GM23248 (cell line): ENCODE data around the gene TAS2R5. TPM values are rescaled to one million over a fixed set of nuclear protein-coding genes. Genes with fewer than 3 reads are reported as not detected.
"Not testable (repeated sequence)": the region's sequence is repeated elsewhere in the genome, so short reads cannot be mapped to it uniquely, and the experiment has no call there.

Source experiments
- DNase-seq: peaks from one replicate; pipeline ENCODE4 v3.0.0-alpha.2; 2015
- H2AFZ ChIP-seq: fragments of 200-600 bp; sonication (generic); 2 replicates; pipeline ENCODE4 v1.6.1; 2016; ENCODE audit warnings: antibody characterized with exemption
- H3F3A ChIP-seq: fragments of 200-600 bp; sonication (generic); 2 replicates; pipeline ENCODE4 v1.6.1; 2016; ENCODE audit warnings: mild to moderate bottlenecking, antibody characterized with exemption, mixed run types; ENCODE audit not compliant: insufficient read depth
- H3K27ac ChIP-seq: fragments of 200-600 bp; sonication (generic); 2 replicates; pipeline ENCODE4 v1.5.1; 2016; ENCODE audit warnings: mild to moderate bottlenecking
- H3K27me3 ChIP-seq: fragments of 200-600 bp; sonication (generic); replicated peaks from 2 replicates; pipeline ENCODE4 v1.6.1; 2016; ENCODE audit warnings: mild to moderate bottlenecking; ENCODE audit not compliant: insufficient read depth
- H3K36me3 ChIP-seq: fragments of 200-600 bp; sonication (generic); 2 replicates; pipeline ENCODE4 v1.6.1; 2016; ENCODE audit warnings: low read depth, mild to moderate bottlenecking
- H3K4me1 ChIP-seq: fragments of 200-600 bp; sonication (generic); 2 replicates; pipeline ENCODE4 v1.6.1; 2016; ENCODE audit warnings: mild to moderate bottlenecking; ENCODE audit not compliant: insufficient read depth
- H3K4me2 ChIP-seq: fragments of 200-600 bp; sonication (generic); one replicate; pipeline ENCODE4 v1.6.1; 2016; ENCODE audit warnings: mild to moderate bottlenecking; ENCODE audit not compliant: unreplicated experiment
- H3K4me3 ChIP-seq: fragments of 200-600 bp; sonication (generic); 2 replicates; pipeline ENCODE4 v1.5.1; 2016; ENCODE audit warnings: mild to moderate bottlenecking
- H3K79me2 ChIP-seq: fragments of 200-600 bp; sonication (generic); 2 replicates; pipeline ENCODE4 v1.6.1; 2016; ENCODE audit warnings: mild to moderate bottlenecking; ENCODE audit not compliant: insufficient read depth
- H3K9ac ChIP-seq: fragments of 200-600 bp; sonication (generic); 2 replicates; pipeline ENCODE4 v1.6.1; 2016; ENCODE audit warnings: mild to moderate bottlenecking
- H3K9me2 ChIP-seq: fragments of 200-600 bp; sonication (generic); 2 replicates; pipeline ENCODE4 v1.6.1; 2016; ENCODE audit warnings: mixed run types, mild to moderate bottlenecking, moderate library complexity; ENCODE audit not compliant: insufficient read depth
- H3K9me3 ChIP-seq: fragments of 200-600 bp; sonication (generic); one replicate; pipeline ENCODE4 v1.6.1; 2017; ENCODE audit warnings: low read depth
- H4K20me1 ChIP-seq: fragments of 200-600 bp; sonication (generic); 2 replicates; pipeline ENCODE4 v1.6.0; 2016; ENCODE audit not compliant: insufficient read depth
- EZH2 ChIP-seq: fragments of 200-600 bp; sonication (generic); IDR thresholded peaks from 2 replicates; pipeline ENCODE4 v1.6.1; 2018; ENCODE audit warnings: antibody characterized with exemption, mild to moderate bottlenecking; ENCODE audit not compliant: insufficient read depth, poor library complexity, severe bottlenecking
- EZH2phosphoT487 ChIP-seq: fragments of 200-600 bp; sonication (generic); IDR thresholded peaks from 2 replicates; pipeline ENCODE4 v1.6.1; 2018; ENCODE audit warnings: antibody characterized with exemption, moderate library complexity, mild to moderate bottlenecking, low read depth; ENCODE audit not compliant: insufficient read depth
- WGBS, 2 experiments: methylation state at CpG; one replicate each; pipeline ENCODE4 v1.1.6; 2015 to 2017; ENCODE audit warnings: low lambda C conversion rate in 2 of 2, low coverage in 1 of 2; ENCODE audit errors: missing lambda C conversion rate in 2 of 2; 5-methylcytosine and 5-hydroxymethylcytosine counted together
- in situ Hi-C: fragments of 300-500 bp; cut with MboI; formaldehyde crosslinking; loops from 2 replicates; pipeline ENCODE4 v1.15.0; 2020
- polyA plus RNA-seq: library from polyadenylated mRNA; unstranded; fragments of >200 nt; fragmentation: Nextera tagmentation; extraction: Ambion mirVana; gene quantifications from 2 replicates; pipeline ENCODE4 v1.2.1, GENCODE V29; 2016
- total RNA-seq: library from RNA; depleted of rRNA; stranded (reverse); fragments of >200 nt; shearing (Covaris generic); gene quantifications from 2 replicates; pipeline ENCODE4 v1.2.3, GENCODE V29; 2014

TAS2R5 gene
- total and polyA plus RNA-seq, 2 experiments from 2014 or later: 0.16 TPM; not detected in 1

- TF ChIP-seq EZH2 (no peak), EZH2phosphoT487 (no peak)
- Histone ChIP-seq H2AFZ (no peak overlapping the region), H4K20me1 (no peaks in the 10 kb centered on the region), H3K79me2 (no peaks in the 10 kb centered on the region), H3K27ac (no peak overlapping the region), H3K27me3 (no peaks in the 10 kb centered on the region), H3K4me3 (no peak overlapping the region), H3K9ac (no peak overlapping the region), H3K4me2 (no peak overlapping the region), H3K9me3 (no peaks in the 10 kb centered on the region), H3F3A (no peaks in the 10 kb centered on the region), H3K9me2 (no peaks in the 10 kb centered on the region), H3K4me1 (no peaks in the 10 kb centered on the region), H3K36me3 (0 out of 2 replicates have a peak, but pooled peaks cover under 1% of the 10 kb centered on the region)
- 77 to 81% methylated on average over 13 of the region's 13 CpGs for WGBS, 2 experiments
- in situ Hi-C loops: no loop called here
- peak; percentile 62 for DNase-seq
Measured at GRCh38 chr7:141785706-141786552, 4.1 kb upstream of the TAS2R5 start.

GRCh38 chr7:141788296-141788695 is 1.7 kb upstream of the TAS2R5 start:
- 0 out of 2 replicates have a peak, but pooled peaks cover 5% of the 10 kb centered on the region for H3K36me3 ChIP-seq
- no peaks in the 10 kb centered on the region for H3K4me1 ChIP-seq
- WGBS, 2 experiments: 88 to 94% methylated on average over 2 of the region's 2 CpGs
- H2AFZ ChIP-seq: no peak overlapping the region
- no peak overlapping the region for H3K4me3 ChIP-seq
- H3K9me2 ChIP-seq: no peaks in the 10 kb centered on the region
- H3K9me3 ChIP-seq: no peaks in the 10 kb centered on the region
- no peaks in the 10 kb centered on the region for H3F3A ChIP-seq
- H3K9ac ChIP-seq: no peak overlapping the region
- in situ Hi-C loops: no loop called here
- no peak for DNase-seq
- H3K4me2 ChIP-seq: no peak overlapping the region
- no peaks in the 10 kb centered on the region for H3K27me3 ChIP-seq
- no peak overlapping the region for H3K27ac ChIP-seq
- no peak for TF ChIP-seq EZH2
- no peak for TF ChIP-seq EZH2phosphoT487
- no peaks in the 10 kb centered on the region for H3K79me2 ChIP-seq
- H4K20me1 ChIP-seq: no peaks in the 10 kb centered on the region

- in situ Hi-C loops: no loop called here
- Histone ChIP-seq H4K20me1 (no peaks in the 10 kb centered on the region), H3K9me2 (no peaks in the 10 kb centered on the region), H3K9me3 (no peaks in the 10 kb centered on the region), H3K36me3 (0 out of 2 replicates have a peak, but pooled peaks cover 5% of the 10 kb centered on the region), H3K27ac (no peak overlapping the region), H3K27me3 (no peaks in the 10 kb centered on the region), H3K4me2 (no peak overlapping the region), H2AFZ (no peak overlapping the region), H3F3A (no peaks in the 10 kb centered on the region), H3K79me2 (no peaks in the 10 kb centered on the region), H3K4me1 (no peaks in the 10 kb centered on the region), H3K4me3 (no peak overlapping the region), H3K9ac (no peak overlapping the region)
- TF ChIP-seq EZH2phosphoT487 (no peak), EZH2 (no peak)
- WGBS, 2 experiments: 61 to 67% methylated on average over 2 of the region's 2 CpGs
- peak; percentile 13 for DNase-seq
Measured at GRCh38 chr7:141792526-141792925, 2.5 kb downstream of the TAS2R5 start.

GRCh38 chr7:141820067-141820466 is 30.1 kb downstream of the TAS2R5 start:
- no peak overlapping the region for H2AFZ ChIP-seq
- TF ChIP-seq EZH2: no peak
- TF ChIP-seq EZH2phosphoT487: no peak
- DNase-seq: peak; percentile 25
- H3K4me3 ChIP-seq: no peak overlapping the region
- in situ Hi-C loops: no loop called here
- no peaks in the 10 kb centered on the region for H3K9me3 ChIP-seq
- H4K20me1 ChIP-seq: no peaks in the 10 kb centered on the region
- 9 to 10% methylated on average over 1 of the region's 1 CpG for WGBS, 2 experiments
- no peak overlapping the region for H3K27ac ChIP-seq
- 0 out of 2 replicates have a peak, but pooled peaks cover 8% of the 10 kb centered on the region for H3K36me3 ChIP-seq
- H3K4me1 ChIP-seq: no peaks in the 10 kb centered on the region
- no peaks in the 10 kb centered on the region for H3K9me2 ChIP-seq
- H3K27me3 ChIP-seq: no peaks in the 10 kb centered on the region
- no peak overlapping the region for H3K4me2 ChIP-seq
- H3F3A ChIP-seq: no peaks in the 10 kb centered on the region
- no peaks in the 10 kb centered on the region for H3K79me2 ChIP-seq
- H3K9ac ChIP-seq: no peak overlapping the region

- H3K27me3 ChIP-seq, H4K20me1 ChIP-seq, in situ Hi-C loops, DNase-seq, H3K9me3 ChIP-seq, H3K4me3 ChIP-seq, H3K79me2 ChIP-seq, H3K9me2 ChIP-seq, H3F3A ChIP-seq, H3K27ac ChIP-seq, H3K4me2 ChIP-seq, H3K4me1 ChIP-seq, H3K36me3 ChIP-seq, H3K9ac ChIP-seq, H2AFZ ChIP-seq: not testable (repeated sequence)
Measured at GRCh38 chr7:141822432-141822831, 32.4 kb downstream of the TAS2R5 start.
